HG03457 (cell line): ENCODE results near the gene FAM184B.

Experiments used
- ATAC-seq: cut with Tn5 transposase; IDR thresholded peaks from one replicate; pipeline ENCODE4 v1.9.1; 2021; ENCODE audit warnings: moderate number of reproducible peaks; ENCODE audit not compliant: unreplicated experiment

FAM184B gene

GRCh38 chr4:17778431-17778830 lies 3.0 kb downstream of the FAM184B start:
- no peak for ATAC-seq

DNA sequence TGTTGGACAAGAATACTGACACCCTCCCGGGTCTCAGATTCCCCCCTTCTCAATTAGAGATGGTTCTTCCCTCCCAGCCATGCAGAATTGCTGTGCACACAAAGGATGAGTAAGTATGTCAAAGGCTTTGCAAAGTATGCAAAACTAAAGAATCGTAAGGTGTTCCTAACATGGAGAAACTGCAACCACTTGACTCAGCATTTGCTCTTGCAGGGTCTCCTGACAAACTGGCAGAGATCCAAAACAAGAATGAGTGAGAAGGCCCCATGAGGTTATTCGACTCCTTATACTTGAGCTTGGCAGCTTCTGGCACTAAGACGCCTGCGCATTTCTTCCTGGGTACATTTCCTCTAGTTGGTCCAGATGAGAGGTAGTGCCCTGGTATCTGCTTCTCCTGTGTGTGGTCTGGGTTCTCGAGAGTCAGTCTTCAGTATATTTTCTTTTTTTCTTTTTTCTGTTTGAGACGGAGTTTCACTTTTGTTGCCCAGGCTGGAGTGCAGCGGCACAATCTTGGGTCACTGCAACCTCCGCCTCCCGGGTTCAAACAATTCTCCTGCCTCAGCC lies 8.2 kb downstream of the FAM184B start:
- ATAC-seq, result no peak

DNA sequence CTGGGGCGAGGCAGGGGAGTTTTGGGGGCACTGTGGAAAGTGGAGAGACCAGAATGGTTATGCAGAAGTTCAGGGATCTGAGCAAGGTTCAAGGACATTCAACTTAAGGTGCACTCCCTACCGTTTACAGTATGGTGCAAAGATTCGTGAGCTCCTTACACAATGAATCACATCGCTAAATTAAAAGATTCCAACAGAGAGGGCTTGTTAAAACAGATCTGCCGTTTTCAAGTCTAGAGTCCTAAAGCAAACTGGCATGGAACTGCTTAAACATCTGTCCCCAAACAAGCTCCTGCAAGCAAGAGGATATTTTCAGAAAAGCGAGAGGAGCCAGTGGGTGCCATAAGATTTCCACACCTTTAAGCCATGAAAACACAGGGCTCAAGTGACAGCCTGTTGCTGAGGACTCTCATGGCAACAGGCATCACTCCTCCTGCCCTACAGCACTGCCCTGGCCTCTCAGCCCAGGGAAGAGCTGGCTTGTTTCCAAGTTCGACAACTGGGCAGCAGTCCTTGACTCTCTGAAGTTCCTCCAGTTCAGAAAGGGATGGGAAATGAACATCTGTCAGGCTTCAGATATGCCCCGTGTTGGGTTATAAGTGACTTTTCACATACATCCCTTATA lies 10.0 kb downstream of the FAM184B start:
- ATAC-seq, result no peak

DNA sequence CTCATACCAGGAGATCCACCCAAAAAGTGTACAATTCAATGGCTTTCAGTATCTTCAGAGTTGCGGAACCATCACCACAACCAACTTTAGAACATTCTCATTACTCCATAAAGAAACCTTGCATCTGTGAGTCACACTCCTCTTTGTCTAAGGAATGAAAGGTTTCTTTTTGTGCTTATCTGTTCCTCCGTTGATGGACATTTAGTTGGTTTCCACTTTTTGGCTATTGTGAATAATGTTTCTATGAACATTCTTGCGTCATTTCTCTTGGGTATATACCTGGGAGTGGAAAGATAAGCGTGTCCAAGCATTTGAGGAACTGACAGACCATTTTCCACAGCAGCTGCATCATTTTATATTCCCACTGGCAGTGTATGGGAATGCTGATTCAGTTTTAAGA lies 10.6 kb downstream of the FAM184B start:
- ATAC-seq, result no peak

- ATAC-seq, result no peak
These were observed 11.8 kb downstream of the FAM184B start for GRCh38 chr4:17769406-17770174.

DNA sequence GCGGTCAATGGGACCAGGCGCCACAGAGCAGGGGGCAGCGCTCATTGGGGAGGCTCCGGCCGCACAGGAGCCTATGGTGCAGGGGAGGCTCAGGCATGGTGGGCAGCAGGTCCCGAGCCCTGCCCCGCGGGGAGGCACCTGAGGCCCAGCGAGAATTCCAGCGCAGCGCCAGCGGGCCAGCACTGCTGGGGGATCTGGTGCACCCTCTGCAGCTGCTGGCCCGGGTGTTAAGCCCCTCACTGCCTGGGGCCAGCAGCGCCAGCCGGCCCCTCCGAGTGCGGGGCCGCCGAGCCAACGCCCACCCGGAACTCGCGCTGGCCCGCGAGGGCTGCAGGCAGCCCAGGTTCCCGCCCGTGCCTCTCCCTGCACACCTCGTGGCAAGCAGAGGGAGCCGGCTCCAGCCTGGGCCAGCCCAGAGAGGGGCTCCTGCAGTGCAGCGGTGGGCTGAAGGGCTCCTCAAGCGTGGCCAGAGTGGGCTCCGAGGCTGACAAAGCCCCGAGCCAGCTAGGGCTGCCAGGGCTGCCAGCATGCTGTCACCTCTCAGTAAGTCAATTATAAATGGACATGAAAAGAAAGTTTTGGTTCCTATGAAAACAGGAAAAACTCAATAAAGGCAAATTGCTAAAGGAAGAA lies 14.5 kb downstream of the FAM184B start:
- ATAC-seq, result no peak

- ATAC-seq, result no peak
These were observed 15.7 kb downstream of the FAM184B start for GRCh38 chr4:17765514-17766286.

GRCh38 chr4:17763931-17764330 lies 17.5 kb downstream of the FAM184B start:
- ATAC-seq, result no peak

GRCh38 chr4:17763416-17763815 lies 18.0 kb downstream of the FAM184B start:
- no peak for ATAC-seq

GRCh38 chr4:17762726-17763125 lies 18.7 kb downstream of the FAM184B start:
- no peak for ATAC-seq

- ATAC-seq, result no peak
These were observed 20.4 kb downstream of the FAM184B start for GRCh38 chr4:17761062-17761461.

DNA sequence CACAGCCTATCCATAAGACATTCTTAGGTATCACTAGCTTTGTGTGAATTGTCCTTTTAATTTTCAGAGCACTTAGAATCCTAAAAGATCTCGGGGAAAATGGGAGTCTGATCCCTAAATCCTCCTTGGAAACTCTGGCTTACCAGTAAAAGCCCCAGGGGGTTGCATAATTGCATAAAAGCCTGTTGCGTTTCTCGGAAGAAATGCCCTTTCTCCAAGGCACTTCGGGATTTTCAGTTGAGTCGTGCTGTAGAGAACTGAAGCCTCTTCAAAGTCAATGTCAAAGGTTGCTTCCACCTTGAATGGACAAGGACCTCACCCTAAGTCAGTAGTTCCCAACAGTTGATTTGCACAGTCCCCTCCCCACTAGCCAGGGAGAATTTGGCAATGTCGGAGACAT lies 20.8 kb downstream of the FAM184B start:
- no peak for ATAC-seq

DNA sequence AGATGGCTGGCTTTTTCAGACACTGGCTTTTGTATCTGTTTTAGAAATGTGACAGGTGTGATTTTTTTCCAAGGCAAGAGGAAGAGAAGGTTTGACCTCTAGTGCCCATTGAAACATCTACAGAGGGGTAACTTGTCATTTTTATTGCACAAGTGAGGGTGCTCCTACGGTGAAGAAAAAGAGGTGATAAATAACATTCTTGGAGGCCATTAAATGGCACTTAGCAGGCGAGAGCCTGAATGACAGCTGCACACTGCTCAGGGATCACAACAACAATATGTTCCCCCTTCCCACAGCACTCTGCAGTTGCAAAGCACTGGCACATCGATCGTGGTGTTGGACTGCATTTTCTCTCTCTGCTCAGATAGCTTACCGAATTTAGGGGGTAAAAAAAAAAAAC lies 22.9 kb downstream of the FAM184B start:
- ATAC-seq, result no peak

GRCh38 chr4:17757621-17758020 lies 23.8 kb downstream of the FAM184B start:
- ATAC-seq, result no peak

DNA sequence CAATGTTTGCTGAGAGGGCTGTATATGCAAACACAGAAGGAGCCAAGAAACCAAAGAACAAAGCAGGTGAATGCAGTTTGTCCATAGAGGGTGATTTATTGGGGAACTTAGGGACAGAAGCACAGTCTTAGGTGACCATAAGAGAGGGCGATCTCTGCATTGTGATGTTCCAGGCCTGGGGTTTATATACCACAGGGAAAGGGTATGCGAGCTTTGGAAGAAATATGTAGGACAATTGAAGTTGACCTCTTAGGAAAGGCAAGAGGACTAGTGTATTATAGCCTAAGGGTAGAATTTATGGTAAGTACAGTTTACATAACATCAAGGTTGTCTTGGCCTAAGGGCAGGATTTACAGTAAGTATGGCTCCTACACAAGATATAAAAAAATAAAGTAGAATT lies 27.8 kb downstream of the FAM184B start:
- no peak for ATAC-seq

DNA sequence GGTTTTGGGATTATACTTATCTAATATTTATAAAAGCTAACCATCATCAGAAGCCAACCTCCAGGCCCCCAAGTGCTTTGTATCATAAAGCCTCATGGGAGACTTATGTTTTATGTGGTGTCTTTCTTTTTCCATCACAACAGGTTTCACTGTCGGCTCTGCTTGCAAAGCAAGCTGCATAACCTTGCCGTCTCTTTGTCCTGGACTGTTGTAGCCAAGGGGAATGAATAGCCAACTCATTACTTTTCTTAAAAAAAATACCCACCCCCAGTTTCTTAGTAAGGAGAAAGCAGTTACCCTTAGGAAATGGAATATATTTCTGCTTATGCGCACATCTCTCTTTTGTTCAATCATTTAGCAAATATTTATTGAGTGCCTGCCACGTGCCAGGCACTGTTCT lies 40.7 kb downstream of the FAM184B start:
- no peak for ATAC-seq

- no peak for ATAC-seq
These were observed 44.9 kb downstream of the FAM184B start for GRCh38 chr4:17736484-17736883.

DNA sequence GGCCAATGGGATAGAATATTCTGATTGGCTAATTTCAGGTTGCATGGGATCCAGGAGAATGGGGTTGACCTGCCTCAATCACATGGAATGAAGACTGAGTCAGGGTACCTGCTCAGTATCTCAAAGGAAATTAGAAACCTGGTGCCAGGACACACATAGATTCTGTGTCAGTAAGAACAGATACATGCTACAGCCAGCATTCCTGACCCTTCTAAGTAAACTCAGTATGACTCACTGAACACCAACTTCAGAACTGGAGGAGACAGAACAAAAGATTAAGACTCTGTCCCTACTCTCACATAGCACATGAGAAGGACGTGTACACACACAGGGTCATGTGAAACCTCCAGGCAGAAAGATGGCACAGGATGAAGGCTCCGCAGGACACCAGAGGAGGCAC lies 54.5 kb downstream of the FAM184B start:
- ATAC-seq, result no peak

GRCh38 chr4:17723648-17724047 lies 57.8 kb downstream of the FAM184B start:
- no peak for ATAC-seq

GRCh38 chr4:17722356-17722700 lies 59.1 kb downstream of the FAM184B start:
- ATAC-seq, result no peak
